Stomach (tissue), 4 donors: ENCODE measurements around the gene C10orf71.

ENCODE experiments used
- CTCF ChIP-seq, 7 experiments: fragments of 450-650 bp in 4 of 7; fragments of 200-600 bp in 3 of 7; sonication (generic) in 3 of 7; IDR thresholded peaks; one replicate each; pipeline ENCODE4 v1.5.1; 2016 to 2019; ENCODE audit warnings: antibody characterized with exemption in 7 of 7, control low read depth in 2 of 7, mild to moderate bottlenecking in 1 of 7
- POLR2A ChIP-seq, 4 donors: fragments of 450-650 bp; IDR thresholded peaks; one replicate each; pipeline ENCODE4 v1.6.1; 2016; ENCODE audit warnings: antibody characterized with exemption in 4 of 4, control low read depth in 2 of 4, mild to moderate bottlenecking in 1 of 4, moderate library complexity in 1 of 4
- POLR2AphosphoS5 ChIP-seq, 3 donors: sonication (generic); formaldehyde crosslinking; IDR thresholded peaks; one replicate each; pipeline ENCODE4 v1.6.1; 2016; ENCODE audit warnings: antibody characterized with exemption in 3 of 3

GRCh38 chr10:49349390-49349789 lies 50.4 kb downstream of the C10orf71 start:
- no peak for TF ChIP-seq CTCF (IDR thresholded peaks at IDR 0.05)
- no peak for TF ChIP-seq POLR2AphosphoS5 (IDR thresholded peaks at IDR 0.05)
- no peak for TF ChIP-seq POLR2A (IDR thresholded peaks at IDR 0.05)
